Chondrocyte (in vitro differentiated cells): ENCODE data around the gene KRTAP19-6. TPM values are rescaled to one million over a fixed set of nuclear protein-coding genes. Genes with fewer than 3 reads are reported as not detected.
"Not testable (repeated sequence)": the region's sequence is repeated elsewhere in the genome, so short reads cannot be mapped to it uniquely, and the experiment has no call there.

Experiments
- DNase-seq: peaks from one replicate; pipeline ENCODE4 v3.0.0; 2021; ENCODE audit warnings: mixed read lengths, low spot score
- H3K27ac Mint-ChIP-seq: one replicate; pipeline ENCODE4 v1.8.0; 2021; ENCODE audit warnings: mild to moderate bottlenecking, moderate library complexity, mixed read lengths; ENCODE audit not compliant: unreplicated experiment
- H3K27me3 Mint-ChIP-seq: 2 replicates; pipeline ENCODE4 v1.8.0; 2021; ENCODE audit warnings: low read depth, mixed read lengths
- H3K36me3 Mint-ChIP-seq: 2 replicates; pipeline ENCODE4 v1.8.0; 2021; ENCODE audit warnings: low read depth, mixed read lengths
- H3K4me1 Mint-ChIP-seq: 2 replicates; pipeline ENCODE4 v1.8.0; 2021; ENCODE audit warnings: low read depth, mild to moderate bottlenecking, mixed read lengths
- H3K4me3 Mint-ChIP-seq: one replicate; pipeline ENCODE4 v1.8.0; 2021; ENCODE audit warnings: mild to moderate bottlenecking, moderate library complexity, mixed read lengths; ENCODE audit not compliant: unreplicated experiment
- H3K9me3 Mint-ChIP-seq: 2 replicates; pipeline ENCODE4 v1.8.0; 2021; ENCODE audit warnings: low read depth, mixed read lengths
- CTCF ChIP-seq: fragments of 200-600 bp; sonication (generic); IDR thresholded peaks from 2 replicates; pipeline ENCODE4 v1.5.0; 2021; ENCODE audit warnings: antibody characterized with exemption, mild to moderate bottlenecking, moderate library complexity
- total RNA-seq: library from RNA; stranded (reverse); gene quantifications from 3 replicates; pipeline ENCODE4 v1.2.1, GENCODE V29; 2021

The KRTAP19-6 gene
- total RNA-seq, 1 donor from 2014 or later, result not detected

GRCh38 chr21:30505621-30506205 is 36.0 kb downstream of the KRTAP19-6 start:
- peaks cover 14% of the 10 kb centered on the region for H3K9me3 Mint-ChIP-seq
- H3K27me3 Mint-ChIP-seq, H3K4me1 Mint-ChIP-seq, H3K36me3 Mint-ChIP-seq, H3K4me3 Mint-ChIP-seq, H3K27ac Mint-ChIP-seq, DNase-seq: not testable (repeated sequence)
- peak; percentile 25 for TF ChIP-seq CTCF

GRCh38 chr21:30502041-30502440 is 39.6 kb downstream of the KRTAP19-6 start, which contains the start of gene KRTAP19-5:
Gene KRTAP19-5 (minus strand): TSS chr21:30502141. CDS start chr21:30502090, 51 bp downstream.
- no peak for DNase-seq
- Mint-ChIP-seq H3K4me1 (no peaks in the 10 kb centered on the region), H3K4me3 (no peak within 1 kb of the TSS), H3K27ac (no peak within 1 kb of the TSS), H3K27me3 (peaks cover 1% of the 10 kb centered on the region), H3K9me3 (peaks cover 8% of the 10 kb centered on the region), H3K36me3 (no peaks in the 10 kb centered on the region)
- TF ChIP-seq CTCF, result no peak

GRCh38 chr21:30497065-30497464 is 44.6 kb downstream of the KRTAP19-6 start, which contains the start of gene KRTAP19-4:
Gene KRTAP19-4 (minus strand): TSS chr21:30497165. CDS start chr21:30497110, 55 bp downstream.
- Mint-ChIP-seq H3K36me3 (no peaks in the 10 kb centered on the region), H3K27ac (no peak within 1 kb of the TSS), H3K4me1 (peaks cover 6% of the 10 kb centered on the region)

DNA sequence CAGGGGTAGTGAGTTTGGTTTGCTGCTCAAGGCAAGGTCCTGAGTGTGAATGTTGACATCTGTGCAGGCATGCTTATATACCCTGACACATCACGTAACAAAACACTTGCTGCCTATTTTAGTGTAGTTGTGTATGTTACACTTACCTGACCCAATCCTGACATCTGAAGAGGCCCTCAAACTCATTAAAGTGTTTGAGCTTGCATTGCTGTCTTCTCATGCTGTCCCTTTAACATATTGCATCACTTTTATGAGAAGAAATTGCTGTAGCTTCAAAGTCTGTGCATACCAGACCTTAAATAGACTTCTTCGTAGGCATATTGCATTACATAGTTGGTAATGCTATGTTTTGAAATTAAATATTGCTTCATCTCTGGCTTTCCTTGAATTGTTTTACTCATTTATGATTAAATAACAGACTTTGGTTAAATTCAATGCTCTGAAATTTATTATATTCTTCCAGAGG is 49.7 kb downstream of the KRTAP19-6 start, which contains the start of gene KRTAP19-3:
Gene KRTAP19-3 (minus strand): TSS at position 51 of the 466 bp plus-strand sequence. CDS start 56 bp downstream, outside the sequence.
- Mint-ChIP-seq H3K27me3 (no peaks in the 10 kb centered on the region), H3K36me3 (no peaks in the 10 kb centered on the region), H3K27ac (peak within 1 kb of the TSS; percentile 41), H3K4me3 (no peak within 1 kb of the TSS), H3K9me3 (peaks cover 17% of the 10 kb centered on the region), H3K4me1 (peaks cover 9% of the 10 kb centered on the region)
- DNase-seq, result no peak
- no peak for TF ChIP-seq CTCF

More at GRCh38 chr21:30497065-30497464, 44.6 kb downstream of the KRTAP19-6 start, which contains the start of gene KRTAP19-4:
- H3K27me3 Mint-ChIP-seq, result peaks cover 1% of the 10 kb centered on the region
- H3K4me3 Mint-ChIP-seq, result no peak within 1 kb of the TSS
- no peak for TF ChIP-seq CTCF
- DNase-seq, result no peak
- H3K9me3 Mint-ChIP-seq, result peaks cover 6% of the 10 kb centered on the region

Other genes with a start within 250 kb of the KRTAP19-6 start
- gene KRTAP26-1, start 221.5 kb downstream of the KRTAP19-6 start, total RNA-seq, result not detected in 3 replicates
- gene KRTAP27-1, start 204.2 kb downstream of the KRTAP19-6 start, total RNA-seq, result not detected in 3 replicates
- gene KRTAP23-1, start 193.3 kb downstream of the KRTAP19-6 start, total RNA-seq, result not detected in 3 replicates
- gene KRTAP13-2, start 169.6 kb downstream of the KRTAP19-6 start, total RNA-seq, result not detected in 3 replicates
- not detected in 3 replicates for gene KRTAP13-1, start 145.8 kb downstream of the KRTAP19-6 start, total RNA-seq
- not detected in 3 replicates for gene KRTAP13-3, start 115.9 kb downstream of the KRTAP19-6 start, total RNA-seq
- gene KRTAP13-4, start 111.6 kb downstream of the KRTAP19-6 start, total RNA-seq, result not detected in 3 replicates
- not detected in 3 replicates for gene KRTAP15-1, start 101.6 kb downstream of the KRTAP19-6 start, total RNA-seq
- not detected in 3 replicates for gene KRTAP19-1, start 61.5 kb downstream of the KRTAP19-6 start, total RNA-seq
- not detected in 3 replicates for gene KRTAP19-2, start 54.4 kb downstream of the KRTAP19-6 start, total RNA-seq
- gene KRTAP19-3, start 49.9 kb downstream of the KRTAP19-6 start, total RNA-seq, result not detected in 3 replicates
- not detected in 3 replicates for gene KRTAP19-4, start 44.7 kb downstream of the KRTAP19-6 start, total RNA-seq
- not detected in 3 replicates for gene KRTAP19-5, start 39.7 kb downstream of the KRTAP19-6 start, total RNA-seq
- gene KRTAP19-7, start 19.4 kb upstream of the KRTAP19-6 start, total RNA-seq, result not detected in 3 replicates
- gene KRTAP22-2, start 48.5 kb upstream of the KRTAP19-6 start, total RNA-seq, result not detected in 3 replicates
- not detected in 3 replicates for gene KRTAP6-3, start 50.6 kb upstream of the KRTAP19-6 start, total RNA-seq
- not detected in 3 replicates for gene KRTAP6-2, start 57.0 kb upstream of the KRTAP19-6 start, total RNA-seq
- gene KRTAP22-1, start 59.2 kb upstream of the KRTAP19-6 start, total RNA-seq, result not detected in 3 replicates
- gene KRTAP6-1, start 72.1 kb upstream of the KRTAP19-6 start, total RNA-seq, result not detected in 3 replicates
- not detected in 3 replicates for gene KRTAP20-1, start 74.6 kb upstream of the KRTAP19-6 start, total RNA-seq
- not detected in 3 replicates for gene KRTAP20-4, start 78.8 kb upstream of the KRTAP19-6 start, total RNA-seq
- not detected in 3 replicates for gene KRTAP20-2, start 93.3 kb upstream of the KRTAP19-6 start, total RNA-seq
- gene KRTAP20-3, start 101.0 kb upstream of the KRTAP19-6 start, total RNA-seq, result not detected in 3 replicates
- gene KRTAP21-3, start 176.9 kb upstream of the KRTAP19-6 start, total RNA-seq, result not detected in 3 replicates
- gene KRTAP21-2, start 205.4 kb upstream of the KRTAP19-6 start, total RNA-seq, result not detected in 3 replicates
- not detected in 3 replicates for gene KRTAP21-1, start 213.6 kb upstream of the KRTAP19-6 start, total RNA-seq